ENCODE measurements around the gene B3GNT7.

- no peak for TF ChIP-seq CTCF (IDR thresholded peaks at IDR 0.05)
- TF ChIP-seq POLR2A (IDR thresholded peaks at IDR 0.05), result no peak
Observed at GRCh38 chr2:231436957-231437356, 41.4 kb downstream of the B3GNT7 start.

Data from lower leg skin (tissue), 3 donors.